ENCODE measurements around the gene TBC1D22A. TPM values are rescaled to one million over a fixed set of nuclear protein-coding genes. Genes with fewer than 3 reads are reported as not detected.
A peak's percentile ranks its signal among the peaks of the same experiment; 100 is the strongest.

Gene TBC1D22A
- total and polyA plus RNA-seq, 9 of the 15 experiments (the other 6 are each of a cell fraction or from before 2014, with no cell fraction given), result 0.20 to 11.5 (median 5.2) TPM

- intact Hi-C loops (cut with micrococcal nuclease), result no loop called here
- H3K27ac ChIP-seq (ENCODE audit: extremely low read depth, low read depth, low read length), result no peak overlapping the region; the same call in 2 of the 3 replicates
- DNase-seq (ENCODE audit: extremely low read depth in 1 of 4, low spot score in 3 of 4) (no peak), ATAC-seq (no peak), FAIRE-seq (no peak)
- WGBS (ENCODE audit: insufficient coverage, low coverage, missing lambda C conversion rate), result 75% methylated on average over 9 of the region's 9 CpGs
- H3K4me2 ChIP-seq (ENCODE audit: insufficient read depth, low read length), result no peak overlapping the region
- no peaks in the 10 kb centered on the region for H3K36me3 ChIP-seq (ENCODE audit: control insufficient read depth, insufficient read depth, low read length)
- H3K27me3 ChIP-seq (ENCODE audit: control insufficient read depth in 2 of 2, insufficient read depth in 2 of 2, low read length in 2 of 2), result no peaks in the 10 kb centered on the region
- H3K9me3 ChIP-seq (replicated peaks; ENCODE audit: control insufficient read depth, insufficient read depth, low read depth, low read length), result no peaks in the 10 kb centered on the region
- 0 out of 2 replicates have a peak, but pooled peaks cover 4% of the 10 kb centered on the region for H4K20me1 ChIP-seq (replicated peaks; ENCODE audit: control insufficient read depth, insufficient read depth, low read length)
- TF ChIP-seq C11orf30 (IDR thresholded peaks at IDR 0.05; ENCODE audit: low read depth) (peak; percentile 34; the same call in 1 of the 2 replicates), ZNF316 (IDR thresholded peaks at IDR 0.05) (peak; percentile 48), ZNF232 (CRISPR knock-in tag; IDR thresholded peaks at IDR 0.05) (no peak)
- in situ Hi-C loops (cut with MboI), result no loop called here
- ChIA-PET POLR2A (interaction anchor here (1.6 kb wide), 1 partner anchor 12 kb away, joined by 3 read pairs; no protein-coding TSS in a partner anchor), CTCF (ENCODE audit: low intra/inter-chr PET ratio) (no interaction called here)
- H3K4me1 ChIP-seq (replicated peaks in 1 of 2; ENCODE audit: control insufficient read depth in 2 of 2, insufficient read depth in 2 of 2, low read length in 2 of 2), result peaks cover 14 to 16% of the 10 kb centered on the region in 2 experiments
- H3K9me1 ChIP-seq (ENCODE audit: control insufficient read depth, insufficient read depth, low read length), result peaks cover 2% of the 10 kb centered on the region
- no peak overlapping the region for H3K9ac ChIP-seq (ENCODE audit: insufficient read depth in 1 of 2, low read depth in 2 of 2, low read length in 2 of 2)
- no TSS peak for BruUV-seq (replicated peaks)
- H3K79me2 ChIP-seq (ENCODE audit: control insufficient read depth, insufficient read depth, low read length), result no peaks in the 10 kb centered on the region
- H3K4me3 ChIP-seq, result no peak overlapping the region
- no peak overlapping the region for H2AFZ ChIP-seq (ENCODE audit: low read depth, low read length)
These were observed 167.3 kb downstream of the TBC1D22A start for GRCh38 chr22:46929710-46930204.

GRCh38 chr22:46931414-46931813 lies 169.0 kb downstream of the TBC1D22A start:
- ChIA-PET POLR2A (interaction anchor here (1.6 kb wide), 1 partner anchor 14 kb away, joined by 3 read pairs; no protein-coding TSS in a partner anchor), CTCF (ENCODE audit: low intra/inter-chr PET ratio) (no interaction called here)
- Histone ChIP-seq H3K4me2 (ENCODE audit: insufficient read depth, low read length) (no peak overlapping the region), H3K27me3 (ENCODE audit: control insufficient read depth in 2 of 2, insufficient read depth in 2 of 2, low read length in 2 of 2) (no peaks in the 10 kb centered on the region), H3K27ac (ENCODE audit: extremely low read depth, low read depth, low read length) (no peak overlapping the region), H3K4me3 (no peak overlapping the region), H2AFZ (ENCODE audit: low read depth, low read length) (no peak overlapping the region), H3K9me3 (replicated peaks; ENCODE audit: control insufficient read depth, insufficient read depth, low read depth, low read length) (no peaks in the 10 kb centered on the region), H4K20me1 (replicated peaks; ENCODE audit: control insufficient read depth, insufficient read depth, low read length) (0 out of 2 replicates have a peak, but pooled peaks cover 4% of the 10 kb centered on the region), H3K9me1 (ENCODE audit: control insufficient read depth, insufficient read depth, low read length) (peaks cover 2% of the 10 kb centered on the region), H3K9ac (ENCODE audit: insufficient read depth in 1 of 2, low read depth in 2 of 2, low read length in 2 of 2) (no peak overlapping the region), H3K4me1 (replicated peaks in 1 of 2; ENCODE audit: control insufficient read depth in 2 of 2, insufficient read depth in 2 of 2, low read length in 2 of 2) (peaks cover 26 to 28% of the 10 kb centered on the region in 2 experiments), H3K79me2 (ENCODE audit: control insufficient read depth, insufficient read depth, low read length) (peaks cover 6% of the 10 kb centered on the region; the same call in 2 of the 3 replicates), H3K36me3 (ENCODE audit: control insufficient read depth, insufficient read depth, low read length) (no peaks in the 10 kb centered on the region)
- intact Hi-C loops (cut with micrococcal nuclease) (no loop called here), in situ Hi-C loops (cut with MboI) (no loop called here)
- no TSS peak for BruUV-seq (replicated peaks)
- FAIRE-seq (no peak), ATAC-seq (no peak), DNase-seq (ENCODE audit: extremely low read depth in 1 of 4, low spot score in 3 of 4) (peak in 1 of 4 experiments; percentile 9)
- 58% methylated on average over 5 of the region's 5 CpGs for WGBS (ENCODE audit: insufficient coverage, low coverage, missing lambda C conversion rate)
- TF ChIP-seq, protein P1, sequence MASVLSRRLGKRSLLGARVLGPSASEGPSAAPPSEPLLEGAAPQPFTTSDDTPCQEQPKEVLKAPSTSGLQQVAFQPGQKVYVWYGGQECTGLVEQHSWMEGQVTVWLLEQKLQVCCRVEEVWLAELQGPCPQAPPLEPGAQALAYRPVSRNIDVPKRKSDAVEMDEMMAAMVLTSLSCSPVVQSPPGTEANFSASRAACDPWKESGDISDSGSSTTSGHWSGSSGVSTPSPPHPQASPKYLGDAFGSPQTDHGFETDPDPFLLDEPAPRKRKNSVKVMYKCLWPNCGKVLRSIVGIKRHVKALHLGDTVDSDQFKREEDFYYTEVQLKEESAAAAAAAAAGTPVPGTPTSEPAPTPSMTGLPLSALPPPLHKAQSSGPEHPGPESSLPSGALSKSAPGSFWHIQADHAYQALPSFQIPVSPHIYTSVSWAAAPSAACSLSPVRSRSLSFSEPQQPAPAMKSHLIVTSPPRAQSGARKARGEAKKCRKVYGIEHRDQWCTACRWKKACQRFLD (CRISPR knock-in tag; IDR thresholded peaks at IDR 0.05), result no peak
- TF ChIP-seq ZNF217 (CRISPR knock-in tag; IDR thresholded peaks at IDR 0.05) (no peak), TCF7 (IDR thresholded peaks at IDR 0.05; ENCODE audit: borderline replicate concordance) (no peak), RFX1 (IDR thresholded peaks at IDR 0.05) (no peak), ZNF3 (CRISPR knock-in tag; IDR thresholded peaks at IDR 0.05) (no peak), HDAC6 (IDR thresholded peaks at IDR 0.05; ENCODE audit: low read depth, low read length) (no peak), SRSF3 (IDR thresholded peaks at IDR 0.05; ENCODE audit: insufficient read depth, low read length) (no peak), MECOM (CRISPR knock-in tag; IDR thresholded peaks at IDR 0.05) (no peak), CTCF (IDR thresholded peaks at IDR 0.05 in 2 of 3, conservative IDR thresholded peaks at IDR 0.05 in 1 of 3; ENCODE audit: insufficient read depth in 2 of 3, low read depth in 1 of 3, low read length in 3 of 3) (peak in 1 of 3 experiments; percentile 29; a peak in 2 of 6 replicates), SMC3 (conservative IDR thresholded peaks at IDR 0.05; ENCODE audit: insufficient read depth, low read depth, low read length) (no peak), SOX6 (IDR thresholded peaks at IDR 0.05) (no peak)

Data from K562 (cell line).